Muscle of back (tissue), 11 donors: ENCODE results near the gene C6orf136. TPM values are rescaled to one million over a fixed set of nuclear protein-coding genes. Genes with fewer than 3 reads are reported as not detected.
A peak's percentile ranks its signal among the peaks of the same experiment; 100 is the strongest.
"Not testable (repeated sequence)": the region's sequence is repeated elsewhere in the genome, so short reads cannot be mapped to it uniquely, and the experiment has no call there.

ENCODE experiments used
- DNase-seq, 3 donors: peaks; one replicate each; pipeline versions ENCODE4 v3.0.0 to v3.0.0-alpha.2; 2013
- polyA plus RNA-seq, 10 donors: library from polyadenylated mRNA; unstranded; fragments of 120-200 nt; gene quantifications; one replicate each; pipeline ENCODE4 v1.2.1, GENCODE V29; 2013; ENCODE audit not compliant: insufficient read length in 10 of 10

Gene C6orf136
- polyA plus RNA-seq, 10 donors = 7.7 to 18.2 (median 11.9) TPM

GRCh38 chr6:30655743-30656094, 8.8 kb downstream of the C6orf136 start:
- DNase-seq = no peak

- DNase-seq = no peak
These were observed 9.6 kb downstream of the C6orf136 start for GRCh38 chr6:30656513-30656912.

DNA sequence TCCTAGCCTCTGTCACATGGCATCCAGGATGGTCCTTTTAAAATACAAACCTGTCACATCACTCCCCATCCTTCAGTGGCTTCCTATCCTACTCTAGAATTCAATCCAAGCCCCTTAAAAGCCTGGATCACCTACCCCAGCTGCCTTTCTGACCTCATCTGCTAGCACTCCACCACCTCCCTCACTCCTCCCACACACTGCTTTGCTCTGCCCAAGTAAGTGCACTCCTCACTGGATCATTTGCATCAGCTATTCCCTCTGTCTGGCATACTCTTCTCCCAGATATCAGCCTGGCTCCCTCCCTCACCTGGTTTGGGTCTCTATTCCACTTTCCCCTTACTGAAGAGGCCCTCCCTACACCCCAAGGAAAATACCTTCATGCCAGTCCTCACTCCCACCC, 10.5 kb downstream of the C6orf136 start:
- no peak for DNase-seq

GRCh38 chr6:30657922-30658321, 11.0 kb downstream of the C6orf136 start:
- not testable (repeated sequence) for DNase-seq

DNA sequence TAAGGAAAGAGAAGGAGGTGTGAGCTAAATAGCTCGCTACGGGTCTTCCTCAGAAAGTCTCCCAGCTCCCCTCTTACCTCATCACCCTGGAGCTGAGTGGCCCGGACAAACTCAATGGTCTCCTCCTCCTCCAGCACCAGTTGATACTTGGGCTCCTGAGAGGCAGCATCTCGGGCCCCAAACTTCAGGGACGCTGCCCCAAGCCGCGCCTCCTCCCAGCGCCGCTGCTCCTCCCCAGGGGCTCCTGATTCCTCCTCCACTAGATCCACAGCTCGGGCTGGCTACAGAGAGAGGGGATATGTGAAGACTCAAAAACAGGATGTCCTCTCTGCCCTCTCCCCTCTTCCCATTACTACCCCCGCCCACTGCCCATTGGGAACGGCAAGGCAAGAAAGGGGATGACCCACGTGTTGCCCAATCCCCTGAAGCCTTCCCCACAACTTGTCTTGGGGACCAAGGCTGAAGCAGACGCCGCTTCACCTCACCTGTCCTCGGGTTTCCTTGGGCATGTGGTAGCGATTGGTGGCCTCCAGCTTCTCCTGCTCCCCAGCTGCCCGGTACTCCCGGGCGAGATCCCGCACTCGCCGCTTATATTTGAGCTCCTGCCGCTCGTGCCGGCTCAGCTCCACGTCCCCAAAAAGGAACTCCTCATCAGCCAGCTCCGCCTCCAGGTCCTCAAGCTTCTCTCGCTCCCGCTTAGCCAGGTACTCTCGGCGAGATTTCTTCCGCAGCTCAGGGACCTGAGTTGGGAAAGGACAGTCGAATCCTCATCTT, 18.2 kb downstream of the C6orf136 start:
- DNase-seq = no peak

DNA sequence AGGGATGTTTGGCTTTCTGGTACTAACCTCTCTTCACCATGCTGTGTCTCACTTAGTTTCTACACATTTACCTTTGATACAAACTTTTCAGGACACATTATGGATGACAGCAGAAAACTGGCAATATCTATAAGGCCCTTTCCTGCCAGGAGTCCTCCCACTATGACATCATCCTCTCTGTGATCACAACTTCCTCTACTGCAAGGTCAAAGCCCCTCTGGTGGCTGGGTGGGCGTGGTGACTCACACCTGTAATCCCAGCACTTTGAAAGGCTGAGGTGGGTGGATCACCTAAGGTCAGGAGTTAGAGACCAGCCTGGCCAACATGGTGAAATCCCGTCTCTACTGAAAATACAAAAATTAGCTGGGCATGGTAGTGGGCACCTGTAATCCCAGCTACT, 19.4 kb downstream of the C6orf136 start:
- not testable (repeated sequence) for DNase-seq

DNA sequence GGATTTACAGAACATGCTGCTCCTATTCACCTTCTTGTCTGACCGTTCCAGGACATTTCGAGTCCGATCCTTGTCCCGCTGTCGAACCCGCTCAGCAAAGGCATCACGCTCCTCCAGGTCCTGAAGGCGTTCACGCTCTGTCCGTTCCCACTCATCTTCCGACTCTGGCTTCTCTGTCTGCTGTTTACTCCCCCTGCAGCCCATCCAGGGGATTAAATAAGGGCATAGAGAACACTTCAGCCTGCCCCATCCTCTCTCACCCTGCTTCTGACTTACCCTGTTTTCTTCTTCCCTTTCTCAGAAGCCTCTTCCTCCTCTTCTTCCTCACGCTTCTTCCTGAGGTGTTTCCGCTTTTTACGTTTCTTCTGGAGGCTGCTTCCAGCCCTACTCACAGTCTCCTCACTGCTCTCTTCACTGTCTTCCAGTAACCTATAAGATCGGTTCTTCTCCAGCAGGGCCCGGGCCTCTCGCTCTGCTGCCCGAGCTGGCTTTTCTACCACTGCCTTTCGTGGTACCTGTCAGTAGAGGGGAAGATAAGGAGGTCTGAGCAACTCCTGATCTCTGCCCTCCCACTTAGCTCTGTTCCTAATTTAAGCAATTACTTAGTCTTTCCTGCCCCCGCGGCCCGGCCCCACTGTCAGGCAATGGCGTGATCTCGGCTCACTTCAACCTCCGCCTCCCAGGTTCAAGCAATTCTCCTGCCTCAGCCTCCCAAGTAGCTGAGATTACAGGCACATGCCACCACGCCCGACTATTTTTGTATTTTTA, 24.0 kb downstream of the C6orf136 start:
- no peak for DNase-seq

- DNase-seq = peak; percentile 98 to 99 (median 98)
These were observed 25.7 kb downstream of the C6orf136 start, which contains the start of gene DHX16 for GRCh38 chr6:30672445-30673253. Gene DHX16 (minus strand): TSS chr6:30673006. CDS start chr6:30672841, 165 bp downstream.

GRCh38 chr6:30676660-30677285, 29.8 kb downstream of the C6orf136 start:
- DNase-seq = no peak

DNA sequence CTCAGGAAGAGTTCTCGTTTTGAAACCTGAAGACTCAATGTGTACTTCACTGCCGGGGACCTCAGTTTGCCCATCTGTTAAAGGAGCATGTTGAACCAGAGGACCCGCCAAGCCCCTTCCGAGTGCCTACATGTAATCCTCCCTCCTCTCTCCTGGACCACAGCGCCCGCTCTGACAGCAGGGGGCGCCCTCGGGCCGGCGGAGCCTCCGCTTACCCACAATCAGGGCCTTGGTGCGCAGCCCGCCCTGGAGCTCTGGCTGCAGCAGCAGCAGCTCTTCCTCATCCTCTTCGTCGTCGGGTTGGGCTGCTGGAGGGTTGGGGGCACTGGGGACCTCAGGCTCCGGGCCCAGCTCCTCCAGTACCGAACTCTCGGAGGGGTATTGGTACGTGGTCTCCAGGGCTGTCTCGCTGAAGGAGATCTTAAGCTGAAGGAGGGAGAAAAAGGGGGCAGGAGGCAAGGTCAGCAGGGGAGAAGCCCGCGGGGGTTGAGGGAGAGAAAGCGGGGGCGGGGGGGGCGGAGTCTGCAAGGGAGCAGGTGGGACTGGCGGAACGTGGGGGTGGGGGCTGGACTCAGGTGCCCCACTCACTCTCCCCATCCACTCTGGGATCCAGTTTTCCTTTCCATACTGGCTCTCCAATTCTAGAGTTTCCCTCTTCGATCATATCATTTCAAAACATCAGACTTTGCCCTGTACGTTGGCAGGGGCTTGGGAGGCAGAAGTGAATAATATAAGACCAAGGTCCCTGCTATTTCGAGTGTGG, 32.2 kb downstream of the C6orf136 start:
- DNase-seq = peak; percentile 63 to 92 (median 89)

- DNase-seq = no peak
These were observed 33.0 kb downstream of the C6orf136 start for GRCh38 chr6:30679765-30680535.

DNA sequence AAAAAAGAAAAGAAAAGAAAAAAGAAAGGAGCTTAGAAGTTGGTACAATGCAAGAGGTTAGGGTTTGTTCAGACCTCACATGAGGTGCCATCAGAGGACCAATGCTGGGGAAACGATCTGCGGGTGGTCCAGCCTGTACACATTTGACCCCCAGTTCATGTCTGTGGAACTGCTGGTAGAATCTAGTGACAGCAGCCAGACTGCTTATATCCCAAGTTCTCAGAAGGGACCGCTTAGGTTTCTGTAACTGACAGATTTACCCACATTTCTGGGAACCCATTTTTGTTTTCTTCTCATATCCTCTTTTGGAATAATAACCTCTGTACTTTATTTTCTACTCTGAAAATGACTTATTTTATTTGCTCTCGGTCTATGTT, 34.8 kb downstream of the C6orf136 start:
- no peak for DNase-seq

DNA sequence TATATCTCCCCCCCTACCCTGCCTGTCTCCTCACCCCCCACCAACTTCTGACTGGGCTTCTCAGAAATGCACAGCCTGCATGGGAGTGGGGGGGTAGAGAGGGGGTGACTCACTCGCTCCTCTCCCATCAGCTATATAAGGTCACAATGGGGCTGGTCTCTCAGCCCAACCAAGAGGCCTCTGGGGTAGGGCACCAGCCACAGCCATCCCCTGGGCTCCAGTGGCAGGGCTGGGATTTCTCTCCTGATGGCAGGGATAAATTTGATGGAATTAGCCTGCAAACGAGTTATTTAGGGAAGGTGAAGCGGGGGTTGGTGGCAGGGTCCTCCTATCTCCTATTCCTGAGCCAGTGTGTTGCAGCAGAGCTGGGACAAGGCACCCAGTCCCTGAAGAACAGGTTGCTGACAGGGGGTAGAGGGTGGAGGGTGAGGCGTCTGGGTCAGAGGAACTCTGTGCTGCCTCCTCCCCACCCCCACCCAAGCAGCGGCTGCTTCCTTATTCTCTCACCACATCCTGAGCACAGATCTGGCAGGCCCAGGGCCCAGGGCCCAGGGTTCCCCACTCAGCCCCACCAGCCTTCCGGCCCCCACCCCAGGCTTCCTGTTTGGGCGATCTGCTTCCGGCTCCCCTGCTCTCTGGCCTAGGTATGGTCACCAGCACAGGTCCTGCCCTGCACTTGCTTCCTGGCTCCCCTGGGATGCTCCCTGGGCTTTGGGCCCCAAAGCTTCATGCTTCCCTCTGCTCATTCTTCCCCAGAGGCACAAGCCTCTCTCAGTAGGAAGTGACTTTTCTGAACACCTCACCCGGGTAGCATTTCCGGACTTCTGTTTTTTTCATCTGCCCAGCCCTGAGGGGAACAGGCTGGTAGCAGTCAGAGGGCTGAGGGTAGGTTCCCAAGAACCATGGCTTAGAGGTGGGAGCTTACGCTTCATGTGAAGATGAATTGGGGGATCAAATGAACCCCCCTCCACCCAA, 35.5 kb downstream of the C6orf136 start:
- DNase-seq = peak; percentile 61 to 82 (median 82)

- DNase-seq = no peak
These were observed 36.4 kb downstream of the C6orf136 start for GRCh38 chr6:30683183-30683979.

GRCh38 chr6:30683980-30684338, 37.0 kb downstream of the C6orf136 start:
- no peak for DNase-seq

DNA sequence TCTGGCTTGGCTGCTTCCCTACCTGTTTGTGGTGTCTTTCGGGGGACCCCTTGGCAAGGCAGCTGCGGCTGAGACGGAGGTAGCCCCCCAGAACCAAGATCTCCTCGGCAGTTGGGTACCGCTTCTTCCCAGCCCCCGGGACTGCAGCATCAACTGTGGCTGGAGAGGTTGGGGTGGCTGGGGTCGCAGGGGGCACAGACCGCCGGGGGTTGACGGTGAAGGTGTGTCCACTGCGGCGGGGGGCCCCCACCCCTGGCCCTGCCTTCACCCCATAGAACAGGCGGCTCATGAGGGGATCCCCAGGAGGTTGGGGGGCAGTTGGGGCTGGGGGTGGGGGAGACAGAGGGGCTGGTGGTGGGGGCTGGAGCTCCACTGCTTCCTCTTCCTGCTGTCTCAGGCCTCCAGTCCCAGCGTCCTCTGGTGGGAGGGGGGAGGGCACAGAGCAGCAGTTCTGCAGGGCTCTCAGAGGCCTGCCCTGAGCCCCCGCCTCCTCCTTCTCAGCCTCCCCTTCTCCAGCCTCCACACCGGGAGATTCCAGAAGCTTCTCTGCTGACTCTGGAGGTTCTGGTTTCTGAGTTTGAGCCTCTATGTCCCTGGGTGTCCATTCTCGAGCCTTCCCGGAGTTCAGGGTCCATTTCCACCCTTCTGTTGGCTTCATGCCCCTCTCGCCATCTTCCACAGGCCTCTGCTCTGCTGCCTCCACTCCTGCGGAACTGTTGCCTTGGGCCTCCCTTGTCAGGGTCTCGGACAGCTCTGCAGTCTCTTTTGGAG, 37.6 kb downstream of the C6orf136 start:
- DNase-seq = peak in 2 of 3 donors; percentile 30 to 50
